ENCODE results near the gene KCNJ10.

The KCNJ10 gene

DNA sequence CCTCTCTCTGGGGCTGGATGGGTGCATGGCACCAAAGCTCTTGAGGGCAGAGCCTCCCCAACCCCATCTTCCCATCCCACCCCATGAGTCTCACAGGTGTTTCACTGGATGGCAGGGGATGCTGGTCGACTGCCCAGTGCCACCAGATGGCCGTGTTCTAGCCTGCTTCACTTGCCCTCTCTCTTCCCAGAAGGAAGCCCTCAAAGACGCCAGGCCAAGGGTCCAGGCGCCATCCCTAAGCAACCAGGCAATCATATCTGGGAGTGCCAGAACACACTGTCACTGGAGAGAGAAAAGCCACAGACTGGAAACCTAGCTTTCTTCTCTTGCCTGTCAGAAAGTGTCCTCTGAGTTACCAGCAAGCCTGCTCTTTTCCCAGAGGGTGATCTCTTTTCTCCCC, 64.9 kb downstream of the KCNJ10 start:
- H3K4me3 ChIP-seq (ENCODE audit: low read depth, low read length), result no peak overlapping the region
- DNase-seq (ENCODE audit: low read depth), result no peak
- TF ChIP-seq, protein P1, sequence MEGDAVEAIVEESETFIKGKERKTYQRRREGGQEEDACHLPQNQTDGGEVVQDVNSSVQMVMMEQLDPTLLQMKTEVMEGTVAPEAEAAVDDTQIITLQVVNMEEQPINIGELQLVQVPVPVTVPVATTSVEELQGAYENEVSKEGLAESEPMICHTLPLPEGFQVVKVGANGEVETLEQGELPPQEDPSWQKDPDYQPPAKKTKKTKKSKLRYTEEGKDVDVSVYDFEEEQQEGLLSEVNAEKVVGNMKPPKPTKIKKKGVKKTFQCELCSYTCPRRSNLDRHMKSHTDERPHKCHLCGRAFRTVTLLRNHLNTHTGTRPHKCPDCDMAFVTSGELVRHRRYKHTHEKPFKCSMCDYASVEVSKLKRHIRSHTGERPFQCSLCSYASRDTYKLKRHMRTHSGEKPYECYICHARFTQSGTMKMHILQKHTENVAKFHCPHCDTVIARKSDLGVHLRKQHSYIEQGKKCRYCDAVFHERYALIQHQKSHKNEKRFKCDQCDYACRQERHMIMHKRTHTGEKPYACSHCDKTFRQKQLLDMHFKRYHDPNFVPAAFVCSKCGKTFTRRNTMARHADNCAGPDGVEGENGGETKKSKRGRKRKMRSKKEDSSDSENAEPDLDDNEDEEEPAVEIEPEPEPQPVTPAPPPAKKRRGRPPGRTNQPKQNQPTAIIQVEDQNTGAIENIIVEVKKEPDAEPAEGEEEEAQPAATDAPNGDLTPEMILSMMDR (IDR thresholded peaks at IDR 0.05; ENCODE audit: insufficient read depth, low read depth, low read length, missing control alignments), result no peak

DNA sequence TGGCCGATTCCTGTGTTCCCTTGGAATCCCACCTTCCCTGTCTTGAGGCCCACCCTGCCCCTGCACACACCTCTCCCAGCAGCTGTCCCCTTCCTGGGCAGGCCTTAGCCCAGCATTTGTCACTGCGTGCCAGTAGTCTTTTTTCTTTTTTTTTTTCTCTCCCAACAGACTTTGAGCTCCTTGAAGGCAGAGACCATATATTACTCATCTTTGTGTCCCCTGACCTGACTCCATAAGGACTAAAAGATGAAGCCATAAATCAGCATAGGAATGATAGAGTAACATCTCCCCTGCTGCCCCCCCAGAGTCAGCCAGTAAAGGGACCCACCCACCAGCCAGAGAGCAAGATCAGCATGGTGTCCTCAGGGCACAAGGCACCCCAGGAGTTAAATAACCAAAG, 65.5 kb downstream of the KCNJ10 start:
- no peak for DNase-seq (ENCODE audit: low read depth)
- TF ChIP-seq, protein P1 (IDR thresholded peaks at IDR 0.05; ENCODE audit: insufficient read depth, low read depth, low read length, missing control alignments), result no peak
- H3K4me3 ChIP-seq (ENCODE audit: low read depth, low read length), result no peak overlapping the region

DNA sequence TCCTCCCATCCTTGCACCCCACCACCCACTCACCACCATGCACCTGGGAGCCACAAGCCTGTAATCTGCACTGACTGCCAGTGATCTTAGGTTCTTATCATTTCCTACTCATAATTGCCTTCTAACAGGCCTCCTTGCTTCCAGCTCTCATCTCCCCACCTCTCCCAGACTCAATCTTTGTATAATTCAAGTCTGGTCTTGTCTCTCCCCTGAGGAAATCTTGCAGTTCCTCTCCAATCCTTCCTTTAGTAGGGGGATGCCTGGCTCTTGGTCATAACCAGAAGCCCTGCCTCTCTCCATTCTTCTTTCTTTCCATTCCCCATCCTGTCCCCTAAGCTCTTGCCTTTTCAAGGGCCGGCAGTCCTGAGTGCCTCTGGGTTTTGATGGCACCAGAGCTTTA, 66.0 kb downstream of the KCNJ10 start:
- H3K4me3 ChIP-seq (ENCODE audit: low read depth, low read length), result no peak overlapping the region
- DNase-seq (ENCODE audit: low read depth), result no peak
- TF ChIP-seq, protein P1 (IDR thresholded peaks at IDR 0.05; ENCODE audit: insufficient read depth, low read depth, low read length, missing control alignments), result no peak

DNA sequence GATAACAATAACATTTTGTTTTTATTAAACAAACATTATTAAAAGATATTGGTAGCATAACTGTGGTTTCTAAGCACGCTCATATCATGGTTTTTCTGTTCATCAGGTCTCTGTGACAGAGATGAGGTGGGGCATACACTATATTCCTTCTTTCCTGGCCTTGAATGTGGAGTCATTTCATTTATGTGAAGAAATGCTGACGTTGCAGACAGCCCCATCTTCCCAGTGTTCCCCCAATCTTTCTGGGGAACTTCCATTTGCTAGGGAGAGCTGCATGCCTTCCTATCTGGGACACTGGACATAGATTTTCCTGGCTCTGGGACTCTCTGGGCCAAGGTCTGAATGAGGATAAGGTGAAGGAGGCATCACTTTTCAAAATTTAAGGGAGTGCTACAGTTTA, 68.5 kb downstream of the KCNJ10 start:
- no peak for DNase-seq (ENCODE audit: low read depth)
- H3K4me3 ChIP-seq (ENCODE audit: low read depth, low read length), result no peak overlapping the region
- TF ChIP-seq, protein P1 (IDR thresholded peaks at IDR 0.05; ENCODE audit: insufficient read depth, low read depth, low read length, missing control alignments), result no peak

DNA sequence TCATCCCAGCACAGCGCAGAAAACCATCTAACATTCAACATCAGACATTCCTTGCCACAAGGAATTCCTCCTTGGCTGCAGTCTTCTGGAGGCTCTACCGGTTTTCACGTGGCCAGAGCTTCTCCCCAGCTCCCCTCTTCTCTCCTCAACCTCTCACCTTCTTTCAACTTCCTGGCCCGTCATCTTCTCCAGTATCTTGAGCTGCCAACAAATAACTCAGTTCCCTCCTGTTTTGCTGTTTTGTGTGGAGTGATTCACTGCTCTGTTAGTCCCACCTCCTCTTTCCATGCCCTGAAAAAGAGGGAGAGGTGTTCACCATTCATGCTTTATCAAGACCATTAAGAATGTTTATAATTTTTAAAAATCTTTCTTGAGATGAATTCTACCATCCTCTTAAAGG, 70.8 kb downstream of the KCNJ10 start:
- TF ChIP-seq, protein P1 (IDR thresholded peaks at IDR 0.05; ENCODE audit: insufficient read depth, low read depth, low read length, missing control alignments), result no peak
- DNase-seq (ENCODE audit: low read depth), result no peak
- no peak overlapping the region for H3K4me3 ChIP-seq (ENCODE audit: low read depth, low read length)

DNA sequence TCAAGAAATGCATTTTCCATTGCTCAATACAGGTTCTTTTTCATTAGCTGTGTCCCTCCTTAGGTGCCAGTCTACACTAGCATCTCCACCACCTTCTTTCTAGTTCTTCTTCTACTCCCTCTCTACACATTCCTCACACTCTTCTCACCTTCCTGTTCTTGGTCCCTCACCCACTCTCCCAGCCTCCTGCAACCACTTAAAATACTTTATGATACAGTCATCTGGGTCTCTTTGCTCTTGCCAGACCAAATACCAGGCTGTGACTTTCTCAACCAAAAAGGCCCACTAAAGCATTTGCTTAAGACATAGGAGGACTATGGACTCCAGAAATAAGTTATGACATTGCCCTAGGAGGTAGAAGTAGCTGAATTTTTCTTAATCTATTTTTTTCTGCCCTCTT, 73.3 kb downstream of the KCNJ10 start:
- DNase-seq (ENCODE audit: low read depth), result no peak
- TF ChIP-seq, protein P1 (IDR thresholded peaks at IDR 0.05; ENCODE audit: insufficient read depth, low read depth, low read length, missing control alignments), result no peak

DNA sequence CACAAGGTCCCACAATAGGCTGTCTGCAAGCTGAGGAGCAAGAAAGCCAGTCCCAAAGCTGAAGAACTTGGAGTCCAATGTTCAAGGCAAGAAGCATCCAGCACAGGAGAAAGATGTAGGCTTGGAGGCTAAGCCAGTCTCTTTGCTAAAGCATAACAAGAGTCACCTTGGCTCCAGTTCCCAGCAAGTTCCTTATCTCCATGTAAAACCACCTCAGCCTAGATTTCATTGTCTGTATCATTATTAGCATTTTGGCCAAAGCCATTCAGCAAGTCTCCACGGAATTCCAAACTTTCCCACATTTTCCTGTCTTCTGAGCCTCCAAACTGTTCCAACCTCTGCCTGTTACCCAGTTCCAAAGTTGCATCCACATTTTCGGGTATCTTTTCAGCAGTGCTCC, 75.1 kb downstream of the KCNJ10 start:
- no peak overlapping the region for H3K4me3 ChIP-seq (ENCODE audit: low read depth, low read length)
- TF ChIP-seq, protein P1 (IDR thresholded peaks at IDR 0.05; ENCODE audit: insufficient read depth, low read depth, low read length, missing control alignments), result no peak
- no peak for DNase-seq (ENCODE audit: low read depth)

More for the DNA sequence above, 73.3 kb downstream of the KCNJ10 start:
- H3K4me3 ChIP-seq (ENCODE audit: low read depth, low read length), result no peak overlapping the region
